AG04449 (cell line): ENCODE results near the gene VWA2.

Source experiments
- CTCF ChIA-PET: fragments of 350-600 bp; formaldehyde crosslinking; extraction: SDS; loops from one replicate; lab custom pipeline; 2021; ENCODE audit warnings: antibody characterized with exemption; lab: Yijun Ruan, JAX
- POLR2A ChIA-PET: fragments of 400-600, 350-600 bp; formaldehyde crosslinking; extraction: SDS; loops from one replicate; lab custom pipeline; 2020; ENCODE audit warnings: antibody characterized with exemption, inconsistent platforms; lab: Yijun Ruan, JAX
- DNase-seq: peaks from one replicate; pipeline ENCODE4 v3.0.0-alpha.2; 2010; ENCODE audit warnings: low read depth, low spot score
- H3K4me3 ChIP-seq: 2 replicates; pipeline ENCODE4 v1.5.1; 2011; ENCODE audit warnings: low read depth, mild to moderate bottlenecking, control low read depth, low read length
- TF ChIP-seq, protein P1 (sequence below): IDR thresholded peaks from one replicate; pipeline ENCODE4 v1.5.1; 2011; ENCODE audit warnings: mild to moderate bottlenecking, moderate library complexity, low read length, control low read depth, inconsistent platforms; ENCODE audit not compliant: insufficient read depth; ENCODE audit errors: missing control alignments

The VWA2 gene

DNA sequence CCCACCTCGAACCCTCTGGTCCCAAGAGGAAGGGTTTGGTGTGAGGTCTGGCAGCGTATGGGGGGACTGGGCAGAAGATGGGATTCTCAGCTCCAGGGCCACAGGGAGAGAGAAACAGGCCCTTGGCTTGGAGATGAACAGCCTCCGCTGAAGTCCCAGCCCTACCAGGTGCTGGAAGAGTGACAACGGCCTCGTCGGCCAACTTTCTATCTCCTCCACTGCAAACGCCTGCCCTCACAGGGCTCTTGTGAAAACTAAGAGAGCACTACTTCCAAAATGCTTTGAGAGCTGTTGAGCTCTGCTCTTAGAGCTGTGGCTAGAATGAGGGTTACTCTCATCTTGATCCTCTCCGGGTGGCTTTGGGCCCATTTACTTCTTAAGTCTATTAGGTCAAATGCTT lies 101.8 kb downstream of the VWA2 start:
- CTCF ChIA-PET, result no interaction called here
- DNase-seq, result no peak
- POLR2A ChIA-PET, result no interaction called here
- H3K4me3 ChIP-seq, result no peak overlapping the region
- TF ChIP-seq, protein P1, sequence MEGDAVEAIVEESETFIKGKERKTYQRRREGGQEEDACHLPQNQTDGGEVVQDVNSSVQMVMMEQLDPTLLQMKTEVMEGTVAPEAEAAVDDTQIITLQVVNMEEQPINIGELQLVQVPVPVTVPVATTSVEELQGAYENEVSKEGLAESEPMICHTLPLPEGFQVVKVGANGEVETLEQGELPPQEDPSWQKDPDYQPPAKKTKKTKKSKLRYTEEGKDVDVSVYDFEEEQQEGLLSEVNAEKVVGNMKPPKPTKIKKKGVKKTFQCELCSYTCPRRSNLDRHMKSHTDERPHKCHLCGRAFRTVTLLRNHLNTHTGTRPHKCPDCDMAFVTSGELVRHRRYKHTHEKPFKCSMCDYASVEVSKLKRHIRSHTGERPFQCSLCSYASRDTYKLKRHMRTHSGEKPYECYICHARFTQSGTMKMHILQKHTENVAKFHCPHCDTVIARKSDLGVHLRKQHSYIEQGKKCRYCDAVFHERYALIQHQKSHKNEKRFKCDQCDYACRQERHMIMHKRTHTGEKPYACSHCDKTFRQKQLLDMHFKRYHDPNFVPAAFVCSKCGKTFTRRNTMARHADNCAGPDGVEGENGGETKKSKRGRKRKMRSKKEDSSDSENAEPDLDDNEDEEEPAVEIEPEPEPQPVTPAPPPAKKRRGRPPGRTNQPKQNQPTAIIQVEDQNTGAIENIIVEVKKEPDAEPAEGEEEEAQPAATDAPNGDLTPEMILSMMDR, result no peak
